Smooth muscle cell of the brain vasculature (primary cell): Measurements from ENCODE around the gene HPDL.

Experiments used
- DNase-seq: peaks from one replicate; pipeline ENCODE4 v3.0.0-alpha.2; 2012; ENCODE audit warnings: low read depth, low spot score

The HPDL gene

GRCh38 chr1:45322486-45323040 lies 4.1 kb upstream of the HPDL start:
- DNase-seq, result no peak

DNA sequence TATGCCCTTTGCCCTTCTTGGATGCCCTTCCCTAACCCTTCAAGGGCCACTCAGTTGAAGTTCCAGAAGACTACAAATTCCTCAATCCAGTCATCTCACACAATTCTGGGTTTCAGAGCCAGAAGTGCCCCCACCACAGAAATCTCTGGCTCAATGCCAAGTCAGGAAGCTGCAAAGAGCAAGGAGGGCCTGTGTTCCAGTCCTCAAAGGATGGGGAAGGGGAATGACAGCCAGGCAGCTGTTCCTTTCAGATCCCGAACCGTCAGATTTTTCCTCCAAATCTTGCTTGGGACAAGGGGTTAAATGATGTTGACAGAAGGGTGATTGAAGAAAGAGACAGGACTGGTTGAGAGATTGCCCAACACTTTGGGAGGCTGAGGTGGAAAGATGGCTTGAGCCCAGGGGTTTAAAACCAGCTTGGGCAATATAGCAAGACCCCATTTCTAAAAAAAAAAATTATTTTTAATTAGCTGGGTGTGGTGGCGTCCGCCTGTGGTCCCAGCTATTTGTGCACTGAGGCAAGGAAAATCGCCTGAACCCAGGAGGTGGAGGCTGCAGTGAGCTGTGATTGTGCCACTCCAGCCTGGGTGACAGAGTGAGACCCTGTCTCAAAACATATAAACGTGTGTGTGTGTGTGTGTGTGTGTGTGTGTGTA lies 716 bp upstream of the HPDL start:
- DNase-seq, result no peak

DNA sequence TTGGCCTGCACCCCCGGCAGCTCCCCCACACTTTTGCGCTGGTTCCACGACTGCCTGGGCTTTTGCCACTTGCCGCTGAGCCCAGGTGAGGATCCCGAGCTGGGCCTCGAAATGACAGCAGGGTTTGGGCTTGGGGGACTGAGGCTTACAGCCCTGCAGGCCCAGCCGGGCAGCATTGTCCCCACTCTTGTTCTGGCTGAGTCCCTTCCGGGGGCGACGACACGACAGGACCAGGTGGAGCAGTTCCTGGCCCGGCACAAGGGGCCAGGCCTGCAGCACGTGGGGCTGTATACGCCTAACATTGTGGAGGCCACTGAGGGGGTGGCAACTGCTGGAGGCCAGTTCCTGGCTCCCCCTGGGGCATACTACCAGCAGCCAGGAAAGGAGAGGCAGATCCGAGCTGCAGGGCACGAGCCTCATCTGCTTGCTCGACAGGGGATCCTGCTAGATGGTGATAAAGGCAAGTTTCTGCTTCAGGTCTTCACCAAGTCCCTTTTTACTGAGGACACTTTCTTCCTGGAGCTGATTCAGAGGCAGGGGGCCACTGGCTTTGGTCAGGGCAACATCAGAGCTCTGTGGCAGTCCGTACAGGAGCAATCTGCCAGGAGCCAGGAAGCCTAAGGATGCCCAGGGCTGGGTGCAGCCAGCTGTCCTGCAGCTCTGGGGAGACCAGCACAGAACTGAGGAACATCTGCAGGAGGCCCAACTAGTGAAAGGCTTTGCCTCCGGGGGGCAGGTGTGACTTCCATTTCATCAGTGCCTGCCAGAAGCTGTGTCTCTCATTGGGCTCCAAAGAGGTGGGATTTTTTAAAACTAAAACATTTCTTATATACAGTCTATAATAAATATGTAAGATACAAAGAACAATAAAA lies 1.2 kb downstream of the HPDL start:
- DNase-seq, result no peak

GRCh38 chr1:45328680-45329079 lies 2.0 kb downstream of the HPDL start:
- no peak for DNase-seq

DNA sequence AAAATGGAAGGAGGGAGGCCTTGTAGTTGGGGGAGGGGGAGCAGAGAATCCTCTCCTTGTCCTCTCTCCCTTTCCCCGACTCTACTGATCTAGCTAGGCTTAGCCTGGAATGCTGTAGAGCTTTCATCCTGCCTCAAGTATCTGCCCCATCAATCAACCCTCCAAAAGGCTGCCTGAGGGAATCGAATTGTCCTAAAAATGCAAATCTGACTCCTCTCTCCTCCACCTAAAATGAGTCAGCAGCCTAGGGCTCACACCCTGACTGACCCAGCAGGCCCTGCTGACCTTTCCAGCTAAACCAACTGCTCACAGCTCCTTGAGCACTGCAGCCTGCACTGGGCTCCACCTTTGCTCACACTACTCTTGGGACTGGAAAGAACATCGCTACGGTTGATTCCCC lies 2.8 kb downstream of the HPDL start:
- DNase-seq, result no peak

GRCh38 chr1:45331436-45332345 lies 5.0 kb downstream of the HPDL start:
- no peak for DNase-seq

- DNase-seq, result no peak
Measured at GRCh38 chr1:45332346-45332720, 5.6 kb downstream of the HPDL start.

GRCh38 chr1:45334308-45335245 lies 7.9 kb downstream of the HPDL start:
- no peak for DNase-seq

GRCh38 chr1:45335855-45336324 lies 9.2 kb downstream of the HPDL start:
- no peak for DNase-seq

DNA sequence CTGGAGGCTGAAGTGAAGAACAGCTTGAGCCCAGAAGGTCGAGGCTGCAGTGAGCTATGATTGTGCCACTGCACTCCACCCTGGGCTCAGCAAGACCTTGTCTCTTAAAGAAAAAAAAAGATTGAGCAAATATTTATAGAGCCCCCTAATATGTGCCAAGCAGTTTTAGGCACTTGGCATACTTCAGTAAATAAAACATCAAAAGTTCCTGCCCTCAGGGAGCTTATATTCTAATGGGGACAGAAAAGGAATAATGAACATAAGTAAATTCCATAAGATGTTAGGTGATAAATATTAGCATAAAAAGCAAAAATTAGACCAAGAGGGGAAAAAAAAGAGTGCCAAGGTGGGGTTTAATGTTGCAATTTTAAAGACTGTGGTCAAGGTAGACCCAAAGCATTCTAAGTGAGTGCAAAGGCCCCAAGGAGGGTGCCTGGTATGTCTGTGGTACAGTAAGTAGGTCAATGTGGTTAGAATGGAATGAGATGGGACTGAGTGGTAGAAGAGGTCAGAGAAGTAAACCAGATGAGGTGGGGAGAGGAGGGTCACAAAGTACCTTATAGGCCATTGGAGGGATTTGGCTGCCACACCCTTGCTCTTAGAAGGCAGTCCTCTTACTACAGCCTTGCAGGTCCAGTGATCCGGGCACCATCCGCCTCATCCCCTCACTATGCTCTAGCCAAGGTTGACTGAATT lies 11.1 kb downstream of the HPDL start:
- DNase-seq, result no peak

DNA sequence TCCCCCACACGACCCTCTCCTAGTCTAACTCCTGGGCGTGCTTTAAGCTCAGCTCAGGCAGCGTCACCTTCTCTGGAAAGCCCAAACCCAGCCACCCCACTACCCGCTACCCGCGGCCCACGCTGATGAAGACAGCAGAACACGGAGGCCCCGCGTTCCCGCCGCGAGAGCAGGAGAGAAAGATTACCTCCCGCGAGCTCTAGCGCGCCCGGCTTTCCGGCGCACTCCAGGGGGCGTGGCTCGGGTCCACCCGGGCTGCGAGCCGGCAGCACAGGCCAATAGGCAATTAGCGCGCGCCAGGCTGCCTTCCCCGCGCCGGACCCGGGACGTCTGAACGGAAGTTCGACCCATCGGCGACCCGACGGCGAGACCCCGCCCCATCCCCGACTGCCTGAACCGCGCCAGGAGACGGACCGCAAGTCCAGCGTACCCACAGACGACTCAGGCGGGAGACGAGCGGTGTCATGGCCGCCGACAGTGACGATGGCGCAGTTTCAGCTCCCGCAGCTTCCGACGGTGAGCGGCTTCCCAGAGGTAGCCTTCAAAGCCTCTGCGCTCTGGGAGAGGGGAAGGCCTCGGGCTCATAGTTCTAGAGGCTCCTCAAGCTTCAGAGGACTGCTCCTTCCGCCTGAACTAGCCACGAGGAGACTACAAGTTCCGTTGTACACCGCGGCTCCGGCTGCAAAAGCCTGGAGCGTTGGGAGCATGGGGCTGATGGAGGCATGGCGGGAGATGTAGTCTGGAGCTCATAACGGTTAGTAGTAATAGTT lies 13.3 kb downstream of the HPDL start, which contains the start of the genes MUTYH and TOE1:
Gene MUTYH, minus strand, starts transcription at position 652 of the 770 bp plus-strand sequence. CDS start 5,935 bp downstream, outside the sequence.
Gene TOE1, plus strand, starts transcription at position 382 of the 770 bp plus-strand sequence. Its CDS starts 83 bp downstream, at position 465.
- DNase-seq, result peak; percentile 73

DNA sequence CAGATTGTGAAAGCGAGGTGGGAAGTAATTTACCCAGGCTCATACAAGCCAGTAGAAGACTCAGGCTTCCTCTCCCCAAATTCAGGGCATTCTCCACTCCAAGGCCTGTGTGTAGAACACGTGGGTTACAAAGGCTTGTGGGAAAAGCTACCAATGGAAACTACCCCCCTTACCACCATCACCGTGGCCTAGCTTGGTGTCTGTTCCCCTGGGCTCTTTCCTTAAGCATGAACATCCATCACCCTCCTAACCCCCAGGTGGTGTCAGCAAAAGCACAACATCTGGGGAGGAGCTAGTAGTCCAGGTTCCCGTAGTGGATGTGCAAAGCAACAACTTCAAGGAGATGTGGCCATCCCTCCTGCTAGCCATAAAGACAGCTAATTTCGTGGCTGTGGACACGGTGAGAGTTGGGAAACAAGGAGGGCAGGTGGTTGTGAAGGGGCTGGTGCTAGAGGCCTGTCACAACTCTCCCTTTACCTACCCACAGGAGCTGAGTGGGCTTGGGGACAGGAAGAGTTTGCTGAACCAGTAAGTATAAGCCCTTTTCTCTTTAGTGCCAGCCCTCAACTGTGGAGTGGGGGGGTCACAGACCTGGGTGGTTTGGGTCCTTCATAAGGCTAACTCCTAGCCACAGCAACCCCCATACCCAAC lies 14.2 kb downstream of the HPDL start:
- DNase-seq, result no peak

DNA sequence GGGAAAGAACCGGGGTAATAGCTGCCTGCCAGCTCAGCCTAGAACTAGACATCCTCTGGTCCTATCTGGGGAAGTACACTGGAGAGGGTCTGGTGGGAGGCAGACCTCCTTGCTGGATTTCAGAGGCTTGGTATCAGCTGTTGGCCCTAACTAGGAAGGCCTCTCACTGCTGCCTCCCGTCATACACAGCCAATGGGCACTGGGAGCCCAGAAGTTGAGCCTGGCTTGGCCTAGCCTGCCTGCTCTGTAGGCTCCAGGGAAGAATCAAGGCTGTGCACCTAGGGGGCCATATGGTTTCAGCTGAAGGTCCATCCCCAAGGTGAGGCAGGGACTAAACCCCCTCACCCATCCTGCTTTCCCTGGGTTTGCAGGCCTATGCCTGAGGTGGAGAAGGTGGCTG lies 17.8 kb downstream of the HPDL start:
- no peak for DNase-seq

GRCh38 chr1:45345014-45345413 lies 18.3 kb downstream of the HPDL start:
- DNase-seq, result no peak

- no peak for DNase-seq
Measured at GRCh38 chr1:45346473-45346872, 19.8 kb downstream of the HPDL start.

- no peak for DNase-seq
Measured at GRCh38 chr1:45348020-45348419, 21.3 kb downstream of the HPDL start.

DNA sequence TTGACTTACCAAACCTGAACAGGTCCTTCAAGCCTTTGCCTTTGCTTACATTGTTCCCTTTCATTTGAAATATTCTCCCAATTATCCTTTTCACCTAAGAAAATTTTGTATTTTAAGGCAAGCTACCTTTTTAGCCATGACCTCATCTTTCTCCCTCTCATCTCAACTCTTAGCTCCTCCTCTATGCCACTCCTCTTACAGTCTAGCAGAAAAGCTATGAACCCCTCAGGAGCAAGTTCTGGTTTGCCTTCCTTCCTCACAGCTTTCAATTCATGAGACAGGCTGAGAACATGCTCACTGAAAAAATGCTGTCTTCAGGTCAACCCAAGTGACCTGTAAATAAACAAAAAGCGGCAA lies 21.9 kb downstream of the HPDL start:
- DNase-seq, result no peak

DNA sequence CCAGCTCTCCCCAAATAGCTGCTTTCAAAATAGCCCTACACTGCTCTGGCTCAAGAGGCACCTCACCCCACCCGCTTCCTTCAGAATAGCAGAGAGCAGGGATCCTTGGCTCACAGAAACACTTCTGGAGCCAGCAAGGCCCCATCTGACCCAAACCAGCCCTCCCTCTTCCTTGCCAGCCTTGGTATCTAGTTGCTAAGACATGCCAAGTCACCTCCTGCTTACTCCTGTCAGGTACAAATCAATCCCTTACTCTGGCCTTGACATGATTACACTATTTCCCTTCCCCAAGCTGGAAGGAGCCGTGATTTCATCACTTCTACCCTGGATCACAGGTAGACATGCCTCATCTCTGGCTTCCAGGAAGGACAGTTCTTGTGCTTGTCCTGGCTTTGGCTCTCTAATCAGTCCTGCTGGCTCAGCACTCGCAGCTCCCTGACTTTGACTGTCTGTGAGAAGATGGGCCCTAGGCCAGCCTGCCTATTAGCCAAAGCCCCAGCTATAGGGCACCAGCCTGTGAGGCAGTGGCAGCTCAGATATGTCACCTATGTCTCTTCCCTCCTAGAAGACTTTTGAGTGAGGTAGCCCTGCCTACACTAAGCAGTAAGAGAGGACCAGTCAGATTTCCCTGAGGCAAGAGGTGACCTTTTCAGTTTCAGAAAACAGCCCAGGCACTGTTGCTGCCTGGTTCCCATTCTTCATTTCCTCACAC lies 22.4 kb downstream of the HPDL start:
- DNase-seq, result no peak
